OCI-LY7 (cell line): Measurements from ENCODE around the gene TPSG1. TPM values are rescaled to one million over a fixed set of nuclear protein-coding genes. Genes with fewer than 3 reads are reported as not detected.

Experiments used
- BruUV-seq: library from RNA; stranded (reverse); fragments of 400-500 nt; replicated peaks from 2 replicates; lab custom pipeline; 2021; lab: Mats Ljungman, UMichigan
- CTCF ChIA-PET: fragments of 300-600 bp; sonication (Branson Sonifier 250); formaldehyde crosslinking; loops from one replicate; lab custom pipeline; 2022; ENCODE audit warnings: antibody characterized with exemption; ENCODE audit not compliant: unreplicated experiment; lab: Charles Lee
- POLR2A ChIA-PET: fragments of 300-600 bp; sonication (Branson Sonifier 250); formaldehyde crosslinking; loops from one replicate; lab custom pipeline; 2022; ENCODE audit warnings: antibody characterized with exemption; lab: Charles Lee
- DNase-seq: peaks from one replicate; pipeline ENCODE4 v3.0.0-alpha.2; 2015; ENCODE audit warnings: low spot score
- H2AFZ ChIP-seq: fragments of 200-600 bp; sonication (generic), shearing (Covaris generic); 2 replicates; pipeline ENCODE4 v1.6.1; 2014; ENCODE audit warnings: mild to moderate bottlenecking, antibody characterized with exemption, low read length, moderate library complexity
- H3K27ac ChIP-seq: fragments of 200-600 bp; sonication (generic); 2 replicates; pipeline ENCODE4 v1.5.1; 2014; ENCODE audit warnings: mixed run types, low read depth, mild to moderate bottlenecking, moderate library complexity, low read length, inconsistent platforms; ENCODE audit not compliant: poor library complexity, severe bottlenecking
- H3K36me3 ChIP-seq: fragments of 200-600 bp; sonication (generic); 2 replicates; pipeline ENCODE4 v1.6.1; 2014; ENCODE audit warnings: mild to moderate bottlenecking, antibody characterized with exemption, low read length, moderate library complexity, mixed read lengths; ENCODE audit not compliant: insufficient read depth
- H3K4me1 ChIP-seq: fragments of 200-600 bp; sonication (generic); 2 replicates; pipeline ENCODE4 v1.5.1; 2014; ENCODE audit warnings: mild to moderate bottlenecking, low read length; ENCODE audit not compliant: insufficient read depth, poor library complexity, severe bottlenecking
- H3K4me2 ChIP-seq: fragments of 200-600 bp; sonication (generic); 2 replicates; pipeline ENCODE4 v1.6.1; 2014; ENCODE audit warnings: mild to moderate bottlenecking, low read length
- H3K4me3 ChIP-seq: fragments of 200-600 bp; sonication (generic); 2 replicates; pipeline ENCODE4 v1.5.1; 2014; ENCODE audit warnings: mild to moderate bottlenecking, low read depth, low read length; ENCODE audit not compliant: poor library complexity, severe bottlenecking
- H3K79me2 ChIP-seq: fragments of 200-600 bp; sonication (generic); 2 replicates; pipeline ENCODE4 v1.6.1; 2016; ENCODE audit warnings: low read depth, mild to moderate bottlenecking, low read length, moderate library complexity, mixed read lengths; ENCODE audit not compliant: insufficient read depth
- H3K9me2 ChIP-seq: fragments of 200-600 bp; sonication (generic); 2 replicates; pipeline ENCODE4 v1.6.1; 2016; ENCODE audit warnings: mild to moderate bottlenecking, low read length, mixed read lengths; ENCODE audit not compliant: insufficient read depth
- H3K9me3 ChIP-seq: fragments of 200-600 bp; sonication (generic); 2 replicates; pipeline ENCODE4 v1.6.1; 2014; ENCODE audit warnings: mild to moderate bottlenecking, mixed run types, low read length, mixed read lengths
- H4K20me1 ChIP-seq: fragments of 200-600 bp; sonication (generic); 2 replicates; pipeline ENCODE4 v1.6.1; 2014; ENCODE audit warnings: mild to moderate bottlenecking, antibody characterized with exemption, low read length, moderate library complexity, mixed read lengths; ENCODE audit not compliant: insufficient read depth
- EZH2phosphoT487 ChIP-seq: fragments of 200-600 bp; sonication (generic); IDR thresholded peaks from 2 replicates; pipeline ENCODE4 v1.6.1; 2018; ENCODE audit warnings: low read depth, borderline replicate concordance, mild to moderate bottlenecking, mixed run types, antibody characterized with exemption, low read length, moderate library complexity, mixed read lengths
- intact Hi-C: fragments of 100-400 bp; cut with micrococcal nuclease; formaldehyde crosslinking; loops from one replicate; pipeline ENCODE4 v1.10.0; 2022; ENCODE audit not compliant: unreplicated experiment
- total RNA-seq, 2 experiments: library from RNA; depleted of rRNA in 1 of 2; stranded (reverse); fragments of >200 nt in 1 of 2; shearing (Covaris generic) in 1 of 2; gene quantifications; 2 replicates each; pipeline ENCODE4 v1.2.3, GENCODE V29; 2014 to 2022
- TF ChIP-seq, protein P1 (sequence below): fragments of 200-600 bp; sonication (generic); conservative IDR thresholded peaks from 2 replicates; pipeline ENCODE4 v1.5.1; 2014; ENCODE audit warnings: mild to moderate bottlenecking, antibody characterized with exemption, low read length, moderate library complexity, mixed read lengths

TPSG1 gene
- total RNA-seq, 2 experiments from 2014 or later, result not detected

GRCh38 chr16:1182950-1183907, 41.8 kb downstream of the TPSG1 start:
- H3K9me3 ChIP-seq, result no peaks in the 10 kb centered on the region

DNA sequence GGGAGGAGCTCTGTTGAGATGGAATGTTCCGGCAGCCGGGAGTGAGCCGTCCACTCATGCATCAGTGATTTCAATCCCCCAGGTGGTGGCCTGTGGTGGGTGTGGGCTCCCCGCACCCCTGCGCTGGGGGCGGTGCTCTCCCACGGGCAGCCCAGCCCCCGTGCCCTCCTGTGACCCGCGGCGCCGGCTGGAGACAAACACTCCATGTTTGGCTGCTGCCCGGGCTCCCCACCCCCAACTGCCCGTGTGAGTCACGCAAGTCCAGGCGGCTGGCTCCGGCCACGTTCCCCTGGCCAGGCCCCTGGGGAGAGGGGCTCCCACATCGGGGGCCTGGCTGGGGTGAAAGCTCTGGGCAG, 42.8 kb downstream of the TPSG1 start:
- Histone ChIP-seq H3K4me1 (no peaks in the 10 kb centered on the region), H3K27ac (no peak overlapping the region), H3K9me3 (no peaks in the 10 kb centered on the region), H3K4me2 (no peak overlapping the region), H3K79me2 (no peaks in the 10 kb centered on the region), H3K36me3 (no peaks in the 10 kb centered on the region), H3K4me3 (no peak overlapping the region), H4K20me1 (no peaks in the 10 kb centered on the region), H2AFZ (no peak overlapping the region), H3K9me2 (no peaks in the 10 kb centered on the region)
- no TSS peak for BruUV-seq
- ChIA-PET CTCF (no interaction called here), POLR2A (no interaction called here)
- intact Hi-C loops, result no loop called here
- DNase-seq, result no peak
- TF ChIP-seq, protein P1, sequence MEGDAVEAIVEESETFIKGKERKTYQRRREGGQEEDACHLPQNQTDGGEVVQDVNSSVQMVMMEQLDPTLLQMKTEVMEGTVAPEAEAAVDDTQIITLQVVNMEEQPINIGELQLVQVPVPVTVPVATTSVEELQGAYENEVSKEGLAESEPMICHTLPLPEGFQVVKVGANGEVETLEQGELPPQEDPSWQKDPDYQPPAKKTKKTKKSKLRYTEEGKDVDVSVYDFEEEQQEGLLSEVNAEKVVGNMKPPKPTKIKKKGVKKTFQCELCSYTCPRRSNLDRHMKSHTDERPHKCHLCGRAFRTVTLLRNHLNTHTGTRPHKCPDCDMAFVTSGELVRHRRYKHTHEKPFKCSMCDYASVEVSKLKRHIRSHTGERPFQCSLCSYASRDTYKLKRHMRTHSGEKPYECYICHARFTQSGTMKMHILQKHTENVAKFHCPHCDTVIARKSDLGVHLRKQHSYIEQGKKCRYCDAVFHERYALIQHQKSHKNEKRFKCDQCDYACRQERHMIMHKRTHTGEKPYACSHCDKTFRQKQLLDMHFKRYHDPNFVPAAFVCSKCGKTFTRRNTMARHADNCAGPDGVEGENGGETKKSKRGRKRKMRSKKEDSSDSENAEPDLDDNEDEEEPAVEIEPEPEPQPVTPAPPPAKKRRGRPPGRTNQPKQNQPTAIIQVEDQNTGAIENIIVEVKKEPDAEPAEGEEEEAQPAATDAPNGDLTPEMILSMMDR, result no peak
- no peak for TF ChIP-seq EZH2phosphoT487

More at GRCh38 chr16:1182950-1183907, 41.8 kb downstream of the TPSG1 start:
- no peak overlapping the region for H3K4me3 ChIP-seq
- no peaks in the 10 kb centered on the region for H3K79me2 ChIP-seq
- H3K36me3 ChIP-seq, result no peaks in the 10 kb centered on the region
- no peaks in the 10 kb centered on the region for H3K9me2 ChIP-seq
- no peak overlapping the region for H3K27ac ChIP-seq
- ChIA-PET CTCF (no interaction called here), POLR2A (no interaction called here)
- no peak overlapping the region for H3K4me2 ChIP-seq
- H3K4me1 ChIP-seq, result no peaks in the 10 kb centered on the region
- no peaks in the 10 kb centered on the region for H4K20me1 ChIP-seq
- intact Hi-C loops, result no loop called here
- BruUV-seq, result no TSS peak
- TF ChIP-seq EZH2phosphoT487, result no peak
- TF ChIP-seq, protein P1, result no peak
- no peak for DNase-seq
- H2AFZ ChIP-seq, result no peak overlapping the region
